OCI-LY1 (cell line): Measurements from ENCODE around the gene PNO1.

Experiments
- H2AFZ ChIP-seq: fragments of 200-600 bp; sonication (generic), shearing (Covaris generic); 2 replicates; pipeline ENCODE4 v1.6.0; 2014; ENCODE audit warnings: antibody characterized with exemption, mild to moderate bottlenecking, low read length
- H3F3A ChIP-seq: fragments of 200-600 bp; sonication (generic), shearing (Covaris generic); 2 replicates; pipeline ENCODE4 v1.6.0; 2014; ENCODE audit warnings: mild to moderate bottlenecking, antibody characterized with exemption, low read length, moderate library complexity; ENCODE audit not compliant: insufficient read depth
- H3K27ac ChIP-seq: fragments of 200-600 bp; sonication (generic); 2 replicates; pipeline ENCODE4 v1.5.1; 2014; ENCODE audit warnings: low read length, mixed run types, mild to moderate bottlenecking, low read depth; ENCODE audit not compliant: poor library complexity, severe bottlenecking
- H3K27me3 ChIP-seq: fragments of 200-600 bp; sonication (generic); 2 replicates; pipeline ENCODE4 v1.6.0; 2014; ENCODE audit warnings: antibody characterized with exemption, mild to moderate bottlenecking, low read length, moderate library complexity; ENCODE audit not compliant: insufficient read depth
- H3K36me3 ChIP-seq: fragments of 200-600 bp; sonication (generic); 2 replicates; pipeline ENCODE4 v1.6.1; 2014; ENCODE audit warnings: mild to moderate bottlenecking, antibody characterized with exemption, low read length, moderate library complexity, mixed read lengths; ENCODE audit not compliant: insufficient read depth
- H3K4me1 ChIP-seq: fragments of 200-600 bp; sonication (generic); 2 replicates; pipeline ENCODE4 v1.5.1; 2014; ENCODE audit warnings: mild to moderate bottlenecking, low read length, moderate library complexity; ENCODE audit not compliant: insufficient read depth, severe bottlenecking
- H3K4me2 ChIP-seq: fragments of 200-600 bp; sonication (generic), shearing (Covaris generic); 2 replicates; pipeline ENCODE4 v1.6.1; 2014; ENCODE audit warnings: low read length
- H3K4me3 ChIP-seq: fragments of 200-600 bp; sonication (generic); 2 replicates; pipeline ENCODE4 v1.5.1; 2014; ENCODE audit warnings: low read length, low read depth, mild to moderate bottlenecking, mixed read lengths; ENCODE audit not compliant: poor library complexity, severe bottlenecking
- H3K79me2 ChIP-seq: fragments of 200-600 bp; shearing (Covaris generic); 2 replicates; pipeline ENCODE4 v1.6.1; 2016; ENCODE audit warnings: mixed run types, low read length, mixed read lengths; ENCODE audit not compliant: insufficient read depth
- H3K9ac ChIP-seq: fragments of 200-600 bp; sonication (generic), shearing (Covaris generic); 2 replicates; pipeline ENCODE4 v1.6.1; 2014; ENCODE audit warnings: mild to moderate bottlenecking, low read length, mixed read lengths
- H3K9me2 ChIP-seq: fragments of 200-600 bp; sonication (generic), shearing (Covaris generic); 2 replicates; pipeline ENCODE4 v1.6.1; 2014; ENCODE audit warnings: low read depth, mild to moderate bottlenecking, low read length, mixed read lengths
- H3K9me3 ChIP-seq: fragments of 200-600 bp; shearing (Covaris generic); 2 replicates; pipeline ENCODE4 v1.6.1; 2014; ENCODE audit warnings: low read length, mixed read lengths
- H4K20me1 ChIP-seq: fragments of 200-600 bp; sonication (generic), shearing (Covaris generic); 2 replicates; pipeline ENCODE4 v1.6.0; 2016; ENCODE audit warnings: mild to moderate bottlenecking, low read length; ENCODE audit not compliant: insufficient read depth
- EZH2 ChIP-seq: fragments of 200-600 bp; sonication (generic), shearing (Covaris generic); IDR thresholded peaks from 2 replicates; pipeline ENCODE4 v1.8.0; 2017; ENCODE audit warnings: borderline replicate concordance, mixed run types, mild to moderate bottlenecking, antibody characterized with exemption, low read length, moderate library complexity, mixed read lengths
- TF ChIP-seq, protein P1 (sequence below): fragments of 200-600 bp; sonication (generic), shearing (Covaris generic); IDR thresholded peaks from 2 replicates; pipeline ENCODE4 v1.5.1; 2017; ENCODE audit warnings: mild to moderate bottlenecking, antibody characterized with exemption, low read length, moderate library complexity, mixed read lengths

The PNO1 gene

DNA sequence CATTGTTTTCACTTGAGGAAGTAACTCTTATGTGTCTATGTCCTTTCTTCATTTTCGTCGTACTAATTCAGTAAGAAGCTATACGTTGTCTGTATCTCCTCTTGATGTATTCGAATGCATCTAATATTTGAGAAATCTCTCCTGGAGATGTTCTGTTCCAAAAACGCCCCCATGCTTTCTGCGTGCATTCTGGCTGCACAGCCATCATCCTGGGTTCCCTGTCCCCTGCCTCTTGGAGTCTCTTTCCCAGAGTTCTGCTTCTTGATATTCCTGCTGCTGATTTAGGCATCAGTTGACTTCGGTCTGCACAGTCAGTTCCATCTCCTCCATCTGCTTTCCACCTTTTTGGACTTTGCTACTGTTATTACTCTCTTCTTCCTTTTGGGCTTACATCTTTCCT, 13.5 kb downstream of the PNO1 start:
- Histone ChIP-seq H3F3A (0 out of 2 replicates have a peak, but pooled peaks cover 2% of the 10 kb centered on the region), H3K9me3 (no peaks in the 10 kb centered on the region), H3K4me1 (peaks cover 11% of the 10 kb centered on the region), H4K20me1 (no peaks in the 10 kb centered on the region), H3K9me2 (no peaks in the 10 kb centered on the region), H3K4me2 (no peak overlapping the region), H3K36me3 (peaks cover 76% of the 10 kb centered on the region), H3K27me3 (no peaks in the 10 kb centered on the region), H3K27ac (no peak overlapping the region), H3K4me3 (no peak overlapping the region), H2AFZ (no peak overlapping the region), H3K9ac (no peak overlapping the region), H3K79me2 (no peaks in the 10 kb centered on the region)
- no peak for TF ChIP-seq EZH2
- TF ChIP-seq, protein P1, sequence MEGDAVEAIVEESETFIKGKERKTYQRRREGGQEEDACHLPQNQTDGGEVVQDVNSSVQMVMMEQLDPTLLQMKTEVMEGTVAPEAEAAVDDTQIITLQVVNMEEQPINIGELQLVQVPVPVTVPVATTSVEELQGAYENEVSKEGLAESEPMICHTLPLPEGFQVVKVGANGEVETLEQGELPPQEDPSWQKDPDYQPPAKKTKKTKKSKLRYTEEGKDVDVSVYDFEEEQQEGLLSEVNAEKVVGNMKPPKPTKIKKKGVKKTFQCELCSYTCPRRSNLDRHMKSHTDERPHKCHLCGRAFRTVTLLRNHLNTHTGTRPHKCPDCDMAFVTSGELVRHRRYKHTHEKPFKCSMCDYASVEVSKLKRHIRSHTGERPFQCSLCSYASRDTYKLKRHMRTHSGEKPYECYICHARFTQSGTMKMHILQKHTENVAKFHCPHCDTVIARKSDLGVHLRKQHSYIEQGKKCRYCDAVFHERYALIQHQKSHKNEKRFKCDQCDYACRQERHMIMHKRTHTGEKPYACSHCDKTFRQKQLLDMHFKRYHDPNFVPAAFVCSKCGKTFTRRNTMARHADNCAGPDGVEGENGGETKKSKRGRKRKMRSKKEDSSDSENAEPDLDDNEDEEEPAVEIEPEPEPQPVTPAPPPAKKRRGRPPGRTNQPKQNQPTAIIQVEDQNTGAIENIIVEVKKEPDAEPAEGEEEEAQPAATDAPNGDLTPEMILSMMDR, result no peak

DNA sequence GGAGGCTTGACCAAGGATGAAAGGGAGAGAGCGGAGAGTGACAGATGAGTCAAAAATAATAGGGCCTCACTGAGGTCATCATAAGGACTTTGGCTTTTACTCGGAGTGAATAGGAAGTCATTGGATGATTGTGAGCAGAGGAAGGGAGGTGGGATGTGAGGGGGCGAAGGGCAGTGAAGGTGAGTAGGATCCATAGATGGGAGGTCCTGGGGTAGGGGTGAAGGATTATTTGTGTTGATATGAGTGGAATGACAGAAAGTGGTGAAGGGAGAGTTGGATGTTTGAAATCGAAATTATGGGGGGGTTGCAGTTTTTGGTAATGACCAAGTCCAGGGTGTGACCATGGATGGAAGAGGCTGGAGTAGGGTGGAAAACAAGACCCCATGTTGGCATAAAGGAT, 14.0 kb downstream of the PNO1 start:
- Histone ChIP-seq H3K79me2 (no peaks in the 10 kb centered on the region), H2AFZ (no peak overlapping the region), H3K27me3 (no peaks in the 10 kb centered on the region), H3K9me2 (no peaks in the 10 kb centered on the region), H3K27ac (no peak overlapping the region), H3K4me3 (no peak overlapping the region), H3K9me3 (no peaks in the 10 kb centered on the region), H3F3A (0 out of 2 replicates have a peak, but pooled peaks cover 2% of the 10 kb centered on the region), H4K20me1 (no peaks in the 10 kb centered on the region), H3K9ac (no peak overlapping the region), H3K4me1 (peaks cover 11% of the 10 kb centered on the region), H3K4me2 (no peak overlapping the region), H3K36me3 (peaks cover 76% of the 10 kb centered on the region)
- no peak for TF ChIP-seq EZH2
- TF ChIP-seq, protein P1, result no peak

DNA sequence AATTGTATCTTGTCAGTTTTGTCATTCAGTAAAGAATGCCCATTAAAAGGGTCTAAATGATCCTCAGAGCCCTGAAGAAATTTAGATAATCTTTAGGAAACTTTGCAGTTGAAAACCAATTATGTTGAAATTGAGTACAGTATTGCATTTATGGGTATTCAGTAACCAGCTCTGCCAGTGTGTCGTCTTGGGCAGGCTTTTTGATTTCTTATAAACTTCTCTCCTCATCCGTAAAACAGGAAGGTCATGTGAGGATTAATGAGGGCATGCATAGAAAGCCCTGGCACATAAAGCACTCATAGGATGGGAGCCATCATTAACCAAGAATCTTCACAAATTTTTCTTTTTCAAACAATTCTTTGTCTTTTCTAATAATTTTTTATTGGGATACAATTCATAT, 14.8 kb downstream of the PNO1 start:
- TF ChIP-seq, protein P1, result no peak
- no peak for TF ChIP-seq EZH2
- Histone ChIP-seq H2AFZ (no peak overlapping the region), H3K4me2 (no peak overlapping the region), H3K79me2 (no peaks in the 10 kb centered on the region), H3K27me3 (no peaks in the 10 kb centered on the region), H3K4me3 (no peak overlapping the region), H3K9me2 (no peaks in the 10 kb centered on the region), H3K36me3 (peaks cover 76% of the 10 kb centered on the region), H3K9ac (no peak overlapping the region), H3K4me1 (peaks cover 11% of the 10 kb centered on the region), H4K20me1 (no peaks in the 10 kb centered on the region), H3F3A (0 out of 2 replicates have a peak, but pooled peaks cover 2% of the 10 kb centered on the region), H3K9me3 (no peaks in the 10 kb centered on the region), H3K27ac (no peak overlapping the region)
